Activated CD8-positive, alpha-beta T cell treated with anti-CD3 and anti-CD28 coated beads for 36 hours (primary cell): ENCODE results near the gene HEY2. TPM values are rescaled to one million over a fixed set of nuclear protein-coding genes. Genes with fewer than 3 reads are reported as not detected.

ENCODE experiments used
- ATAC-seq: fragments of 200-7000 bp; cut with Tn5 transposase; one replicate; pipeline ENCODE4 v1.10.0; 2021; ENCODE audit warnings: mild to moderate bottlenecking, moderate library complexity
- CTCF ChIA-PET: fragments of 350-600 bp; sonication (Branson Sonifier 250); formaldehyde crosslinking; loops from one replicate; lab custom pipeline; 2021; ENCODE audit warnings: antibody characterized with exemption; lab: Charles Lee
- POLR2A ChIA-PET: fragments of 350-600 bp; sonication (Branson Sonifier 250); formaldehyde crosslinking; loops from one replicate; lab custom pipeline; 2021; ENCODE audit warnings: antibody characterized with exemption; lab: Charles Lee
- DNase-seq: peaks from one replicate; pipeline ENCODE4 v3.0.0-alpha.2; 2020
- H3K27ac Mint-ChIP-seq: one replicate; pipeline ENCODE4 v1.8.0; 2021; ENCODE audit warnings: mild to moderate bottlenecking, mixed read lengths
- H3K27me3 Mint-ChIP-seq: one replicate; pipeline ENCODE4 v1.8.0; 2021; ENCODE audit warnings: mixed read lengths
- H3K36me3 Mint-ChIP-seq: one replicate; pipeline ENCODE4 v1.8.0; 2021; ENCODE audit warnings: low read depth, mixed read lengths
- H3K4me1 Mint-ChIP-seq: one replicate; pipeline ENCODE4 v1.8.0; 2021; ENCODE audit warnings: low read depth, mixed read lengths
- H3K4me3 Mint-ChIP-seq: one replicate; pipeline ENCODE4 v1.8.0; 2021; ENCODE audit warnings: mild to moderate bottlenecking, moderate library complexity, mixed read lengths
- H3K9me3 Mint-ChIP-seq: one replicate; pipeline ENCODE4 v1.8.0; 2021; ENCODE audit warnings: mixed read lengths
- CTCF ChIP-seq: fragments of 200-600 bp; IDR thresholded peaks from one replicate; pipeline ENCODE4 v1.8.0; 2022; ENCODE audit warnings: antibody characterized with exemption, mild to moderate bottlenecking
- intact Hi-C: fragments of 100-400 bp; cut with micrococcal nuclease; formaldehyde crosslinking; loops from one replicate; pipeline ENCODE4 v1.10.0; 2022
- total RNA-seq, 2 experiments: library from RNA; stranded (reverse); gene quantifications; one replicate each; pipeline ENCODE4 v1.2.3, GENCODE V29; 2021

The HEY2 gene
- total RNA-seq, 2 experiments from 2014 or later: not detected

GRCh38 chr6:125787791-125788190, 38.4 kb downstream of the HEY2 start:
- H3K9me3 Mint-ChIP-seq: no peaks in the 10 kb centered on the region
- DNase-seq (no peak), ATAC-seq (no peak)
- peaks cover 40% of the 10 kb centered on the region for H3K4me1 Mint-ChIP-seq
- no peaks in the 10 kb centered on the region for H3K27me3 Mint-ChIP-seq
- H3K4me3 Mint-ChIP-seq: no peak overlapping the region
- ChIA-PET CTCF (no interaction called here), POLR2A (no interaction called here)
- intact Hi-C loops: no loop called here
- peaks cover 33% of the 10 kb centered on the region for H3K36me3 Mint-ChIP-seq
- TF ChIP-seq CTCF: no peak
- no peak overlapping the region for H3K27ac Mint-ChIP-seq

- no peaks in the 10 kb centered on the region for H3K27me3 Mint-ChIP-seq
- H3K27ac Mint-ChIP-seq: peak overlapping the region; percentile 98
- H3K4me1 Mint-ChIP-seq: peaks cover 46% of the 10 kb centered on the region
- ChIA-PET POLR2A (interaction anchor here (0.8 to 5.9 kb wide), 7 partner anchors 8 to 488 kb away, joined by 3 to 124 read pairs (median 5); partner anchors contain the start of genes HDDC2 and HINT3), CTCF (interaction anchor here (1.0 to 5.9 kb wide), 13 partner anchors 8 to 488 kb away, joined by 3 to 75 read pairs (median 5); partner anchors contain the start of genes HDDC2, HINT3 and TRMT11)
- ATAC-seq (no peak), DNase-seq (no peak)
- no peak for TF ChIP-seq CTCF
- peak overlapping the region; percentile 84 for H3K4me3 Mint-ChIP-seq
- intact Hi-C loops: no loop called here
- peaks cover 40% of the 10 kb centered on the region for H3K36me3 Mint-ChIP-seq
- no peaks in the 10 kb centered on the region for H3K9me3 Mint-ChIP-seq
Observed at GRCh38 chr6:125789167-125789566, 39.7 kb downstream of the HEY2 start.

- intact Hi-C loops: loop anchor here (5.0 kb wide), 1 partner anchor 128 kb away; no protein-coding TSS in a partner anchor
- ChIA-PET POLR2A (interaction anchor here (0.5 to 5.9 kb wide), 15 partner anchors 8 to 488 kb away, joined by 3 to 124 read pairs (median 4); partner anchors contain the start of genes HDDC2 and HINT3), CTCF (interaction anchor here (0.9 to 5.9 kb wide), 22 partner anchors 8 to 488 kb away, joined by 3 to 75 read pairs (median 5); partner anchors contain the start of genes HDDC2, HINT3 and TRMT11)
- peaks cover 46% of the 10 kb centered on the region for H3K4me1 Mint-ChIP-seq
- H3K27ac Mint-ChIP-seq: peak overlapping the region; percentile 98
- peaks cover 35% of the 10 kb centered on the region for H3K36me3 Mint-ChIP-seq
- no peak for TF ChIP-seq CTCF
- DNase-seq: peak; percentile 54
- ATAC-seq: peak; percentile 26
- H3K4me3 Mint-ChIP-seq: peak overlapping the region; percentile 84
- H3K27me3 Mint-ChIP-seq: no peaks in the 10 kb centered on the region
- H3K9me3 Mint-ChIP-seq: no peaks in the 10 kb centered on the region
Observed at GRCh38 chr6:125789576-125790357, 40.3 kb downstream of the HEY2 start.

GRCh38 chr6:125790358-125791150, 41.1 kb downstream of the HEY2 start, which contains the start of gene NCOA7:
NCOA7 (plus strand) TSS chr6:125790960; CDS start chr6:125815355, 24,395 bp downstream.
- TF ChIP-seq CTCF: no peak
- H3K27ac Mint-ChIP-seq: peak within 1 kb of the TSS; percentile 98
- DNase-seq: peak; percentile 80
- H3K4me1 Mint-ChIP-seq: peaks cover 52% of the 10 kb centered on the region
- CTCF ChIA-PET: interaction anchor here (0.9 to 5.9 kb wide), 31 partner anchors 9 to 489 kb away, joined by 3 to 75 read pairs (median 5); partner anchors contain the start of genes HDDC2, HINT3 and TRMT11
- no peaks in the 10 kb centered on the region for H3K27me3 Mint-ChIP-seq
- H3K36me3 Mint-ChIP-seq: peaks cover 32% of the 10 kb centered on the region
- POLR2A ChIA-PET: interaction anchor here (0.5 to 5.9 kb wide), 17 partner anchors 9 to 489 kb away, joined by 3 to 124 read pairs (median 4); partner anchors contain the start of genes HDDC2 and HINT3
- intact Hi-C loops: loop anchor here (5.0 kb wide), 1 partner anchor 127 kb away; no protein-coding TSS in a partner anchor
- H3K9me3 Mint-ChIP-seq: no peaks in the 10 kb centered on the region
- H3K4me3 Mint-ChIP-seq: peak within 1 kb of the TSS; percentile 94
- ATAC-seq: peak; percentile 81
